Measurements from ENCODE around the gene PDCD11.

- TF ChIP-seq CTCF (IDR thresholded peaks at IDR 0.05; ENCODE audit: low read depth, low read length, poor library complexity, severe bottlenecking) (no peak), EZH2phosphoT487 (IDR thresholded peaks at IDR 0.05; ENCODE audit: borderline replicate concordance, low read length) (peak; percentile 83)
Observed at GRCh38 chr10:103493362-103493915, 97.0 kb downstream of the PDCD11 start, which contains the start of gene NEURL1.

Data from DOHH2 (cell line).